GM18858 (cell line): ENCODE results near the gene TNC.
"Not testable (repeated sequence)": the region's sequence is repeated elsewhere in the genome, so short reads cannot be mapped to it uniquely, and the experiment has no call there.

Source experiments
- ATAC-seq: cut with Tn5 transposase; IDR thresholded peaks from one replicate; pipeline ENCODE4 v1.9.1; 2021; ENCODE audit not compliant: unreplicated experiment

The TNC gene

GRCh38 chr9:115135821-115136778 lies 18.1 kb upstream of the TNC start:
- no peak for ATAC-seq

DNA sequence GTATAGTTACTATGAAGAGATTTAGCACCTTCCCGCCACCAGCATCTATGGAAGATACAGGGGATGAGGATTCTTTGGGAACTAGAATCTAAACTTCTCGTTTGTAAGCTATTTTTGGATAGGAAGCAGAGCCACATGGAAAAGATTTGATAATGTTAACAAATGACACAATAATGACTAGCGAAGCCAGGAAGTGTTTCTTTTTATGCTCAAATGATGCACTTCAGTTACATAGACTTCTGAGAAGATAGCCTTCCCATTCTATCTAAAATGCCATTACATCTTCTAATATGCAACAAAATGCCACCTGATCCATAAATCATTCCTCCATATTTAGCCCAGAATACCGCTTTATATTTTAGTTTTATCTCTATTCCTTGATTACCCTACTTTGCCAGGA lies 17.0 kb upstream of the TNC start:
- ATAC-seq = no peak

DNA sequence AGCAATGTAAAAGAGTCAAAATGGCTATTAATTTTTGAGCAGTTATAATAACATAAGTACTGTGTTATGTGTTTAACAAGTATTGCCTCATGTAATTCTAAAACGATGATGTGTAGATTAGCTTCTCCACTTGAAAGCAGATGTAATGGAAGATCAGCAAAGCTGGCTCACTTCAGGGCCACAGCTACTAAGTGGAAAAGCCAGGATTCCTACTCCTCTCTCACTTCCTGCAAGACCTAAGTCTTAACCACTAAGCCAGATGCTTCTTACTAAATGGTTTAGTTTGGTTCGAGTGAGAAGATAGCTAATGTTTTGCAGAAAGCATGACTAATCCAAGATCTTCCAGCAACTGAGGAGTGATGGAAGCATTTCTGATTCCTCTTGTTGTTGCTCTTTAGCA lies 15.7 kb upstream of the TNC start:
- no peak for ATAC-seq

DNA sequence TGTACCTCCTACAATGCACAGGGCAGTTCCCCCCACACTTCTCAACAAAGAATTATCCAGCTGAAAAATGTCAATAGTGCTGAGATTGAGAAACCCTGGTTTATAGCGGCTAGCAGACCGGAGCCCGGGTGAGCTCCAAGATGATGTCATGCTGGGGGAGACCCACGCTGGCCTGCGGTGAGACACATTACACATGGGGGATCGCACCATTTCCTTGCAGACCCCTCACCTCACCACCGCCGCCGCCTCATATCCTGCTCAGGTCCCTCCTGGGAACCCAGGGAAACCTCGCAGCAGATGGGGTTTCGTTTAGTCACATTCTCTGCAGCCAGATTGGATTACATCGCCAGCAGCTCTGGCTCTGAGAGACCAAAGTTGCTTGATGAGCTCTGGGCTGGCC lies 14.7 kb upstream of the TNC start:
- ATAC-seq = no peak

- no peak for ATAC-seq
Observed at GRCh38 chr9:115130176-115130575, 12.2 kb upstream of the TNC start.

DNA sequence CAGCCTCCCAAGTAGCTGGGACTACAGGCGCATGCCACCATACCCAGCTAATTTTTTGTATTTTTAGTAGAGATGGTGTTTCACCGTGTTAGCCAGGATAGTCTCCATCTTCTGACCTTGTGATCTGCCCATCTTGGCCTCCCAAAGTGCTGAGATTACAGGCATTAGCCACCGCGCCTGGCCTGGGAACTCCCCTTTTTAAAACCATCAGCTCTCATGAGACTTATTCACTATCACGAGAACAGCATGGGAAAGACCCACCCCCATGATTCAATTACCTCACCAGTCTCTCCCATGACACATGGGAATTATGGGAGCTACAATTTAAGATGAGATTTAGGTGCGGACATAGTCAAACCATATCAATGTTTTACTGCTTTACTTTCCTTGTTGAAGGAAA lies 10.8 kb upstream of the TNC start:
- not testable (repeated sequence) for ATAC-seq

- ATAC-seq = no peak
Observed at GRCh38 chr9:115127191-115127817, 9.3 kb upstream of the TNC start.

GRCh38 chr9:115126404-115126803 lies 8.4 kb upstream of the TNC start:
- no peak for ATAC-seq

DNA sequence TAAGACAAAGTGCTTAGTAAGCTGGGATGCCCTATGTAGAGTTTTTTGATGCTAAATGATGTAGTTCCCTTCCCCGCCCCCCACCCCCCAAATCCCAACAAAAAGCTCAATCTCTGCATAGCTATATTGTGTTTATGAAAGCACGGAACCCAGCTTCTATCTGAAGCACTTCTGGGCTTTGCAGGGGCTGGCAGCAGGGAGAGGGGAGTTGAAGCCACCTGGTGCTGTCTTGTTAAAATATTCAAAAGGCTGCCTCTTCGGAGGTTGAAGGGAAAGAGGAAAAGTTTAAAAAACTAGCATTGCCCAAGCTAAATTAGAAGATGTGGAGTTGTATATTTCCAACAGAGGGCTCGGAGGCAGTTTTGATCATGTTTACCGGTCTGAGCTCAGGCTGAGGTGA lies 5.0 kb upstream of the TNC start:
- no peak for ATAC-seq

DNA sequence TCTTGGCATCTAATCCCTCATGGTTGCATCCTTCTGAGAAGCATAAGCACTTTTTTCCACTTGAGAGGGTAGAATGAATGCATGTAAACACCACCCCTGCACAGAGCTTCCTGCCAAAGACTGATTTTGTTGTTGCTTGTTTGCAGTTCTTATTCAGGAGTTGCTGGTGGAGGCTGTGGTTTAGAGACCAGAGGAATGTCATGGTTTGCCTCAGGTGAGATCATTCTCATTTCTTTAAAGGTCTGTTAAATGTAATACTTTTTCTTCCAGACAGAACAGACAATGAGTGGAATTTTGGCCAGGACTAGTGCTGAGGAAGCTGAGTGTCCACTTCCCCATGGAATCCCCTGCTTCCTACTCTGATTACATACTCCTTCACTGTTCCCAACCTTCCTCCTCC lies 3.2 kb upstream of the TNC start:
- no peak for ATAC-seq

GRCh38 chr9:115118879-115119218 lies 892 bp upstream of the TNC start:
- no peak for ATAC-seq

- ATAC-seq = no peak
Observed at GRCh38 chr9:115116421-115117284, 1.3 kb downstream of the TNC start.

DNA sequence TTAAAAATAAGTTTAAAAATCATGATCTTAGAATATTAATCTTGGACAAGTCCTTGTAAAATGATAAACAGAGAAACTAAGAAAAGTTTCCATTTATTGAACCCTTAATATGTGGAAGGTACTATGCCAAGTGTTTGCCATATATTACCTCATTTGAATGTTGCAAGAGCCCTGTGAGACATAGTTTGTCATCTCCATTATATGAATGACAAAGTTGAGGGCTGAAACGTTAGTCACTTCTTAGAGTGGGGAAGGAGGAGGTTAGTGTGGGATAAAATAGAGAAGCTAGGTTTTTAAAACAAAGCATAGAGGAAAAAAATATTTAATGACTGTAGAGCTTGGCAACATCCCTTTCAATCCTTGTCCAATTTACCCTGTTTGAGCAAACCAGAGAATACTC lies 2.0 kb downstream of the TNC start:
- no peak for ATAC-seq

- no peak for ATAC-seq
Observed at GRCh38 chr9:115115117-115115880, 2.7 kb downstream of the TNC start.

DNA sequence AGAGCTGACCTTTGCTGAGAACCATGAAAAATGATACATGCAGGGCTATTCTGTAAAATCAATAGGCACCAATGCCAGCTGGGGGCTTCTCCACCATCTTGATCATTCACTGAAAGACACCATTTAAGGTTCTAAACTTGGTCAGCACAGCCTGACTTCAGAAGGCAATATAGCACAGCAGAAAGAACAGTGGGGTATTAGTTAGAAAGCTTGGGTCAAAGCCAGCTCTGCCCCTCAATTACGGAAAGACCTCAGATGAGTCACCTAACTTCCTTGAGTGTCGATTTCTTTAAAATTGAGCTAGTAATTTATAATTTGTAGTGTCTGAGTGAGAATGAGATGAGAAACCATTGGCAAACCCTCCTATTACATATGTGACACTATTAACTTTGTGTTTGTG lies 3.4 kb downstream of the TNC start:
- ATAC-seq = no peak

- ATAC-seq = no peak
Observed at GRCh38 chr9:115114084-115114483, 3.9 kb downstream of the TNC start.

DNA sequence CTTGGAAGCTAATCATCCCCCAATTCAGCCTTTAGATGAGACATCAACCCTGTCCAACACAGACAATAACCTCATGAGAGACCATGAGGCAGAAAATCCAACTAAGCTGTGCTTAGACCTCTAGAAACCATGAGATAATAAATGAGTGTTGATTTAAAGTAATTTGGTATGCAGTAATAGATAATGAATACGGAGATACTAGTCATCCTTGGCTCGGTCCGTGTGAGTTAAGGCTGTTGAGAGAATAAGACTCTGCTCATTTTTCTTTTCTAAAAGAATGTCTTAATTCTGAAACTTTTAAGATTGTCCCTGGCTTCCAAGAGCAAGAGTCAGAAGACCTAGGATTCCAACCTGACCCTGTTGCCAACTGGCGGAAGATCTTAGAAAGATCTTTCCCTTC lies 6.1 kb downstream of the TNC start:
- no peak for ATAC-seq

GRCh38 chr9:115109486-115109885 lies 8.5 kb downstream of the TNC start:
- no peak for ATAC-seq

DNA sequence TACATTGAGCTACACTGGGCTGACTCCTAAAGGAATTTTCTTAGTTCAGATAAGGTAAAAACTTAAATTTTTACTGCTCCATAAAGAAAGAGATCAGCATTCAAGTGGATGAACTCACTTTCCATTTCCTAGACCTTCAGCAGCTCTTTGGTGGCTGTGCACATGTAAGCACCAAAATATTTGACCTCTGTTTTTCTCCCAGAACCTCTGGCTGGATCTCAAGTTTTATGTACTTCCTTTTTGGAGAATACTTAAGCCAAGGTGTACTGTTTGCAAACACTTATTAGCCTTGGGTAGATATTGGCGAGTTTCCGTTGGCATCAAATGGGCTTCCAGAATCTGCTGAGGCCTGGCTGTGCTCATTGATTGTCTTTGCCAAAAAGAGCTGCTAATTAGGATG lies 10.3 kb downstream of the TNC start:
- no peak for ATAC-seq

- no peak for ATAC-seq
Observed at GRCh38 chr9:115106642-115107041, 11.3 kb downstream of the TNC start.

DNA sequence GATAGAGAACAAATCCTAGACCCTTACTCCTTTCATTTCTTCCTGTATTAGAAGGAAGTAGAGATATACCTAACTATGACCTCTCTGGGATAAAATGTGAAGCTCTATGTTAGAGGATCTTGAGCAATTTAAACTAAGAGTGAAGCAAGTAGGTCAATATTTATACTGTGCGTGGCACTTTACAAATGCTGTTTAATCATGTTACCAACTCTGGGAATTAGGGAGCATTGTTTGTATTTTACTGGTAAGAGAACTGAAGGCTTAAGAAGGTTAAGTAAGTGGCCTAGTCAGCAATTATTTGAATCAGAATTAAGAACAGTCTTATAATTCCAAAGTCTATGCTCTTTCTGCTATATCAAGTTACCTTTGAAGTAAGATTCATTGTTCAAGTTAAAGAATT lies 12.0 kb downstream of the TNC start:
- no peak for ATAC-seq
